ENCODE measurements around the gene FAM180B. TPM values are rescaled to one million over a fixed set of nuclear protein-coding genes. Genes with fewer than 3 reads are reported as not detected.

FAM180B gene
- polyA plus RNA-seq, 1 donor from 2014 or later = not detected

- no peaks in the 10 kb centered on the region for H3F3A ChIP-seq (ENCODE audit: insufficient read depth, low read length, poor library complexity, severe bottlenecking)
- H3K27ac ChIP-seq (ENCODE audit: low read length) = peak overlapping the region; percentile 96
- peaks cover 4% of the 10 kb centered on the region for H3K36me3 ChIP-seq (ENCODE audit: insufficient read depth, low read length)
Observed at GRCh38 chr11:47577460-47578041, 8.9 kb upstream of the FAM180B start.

GRCh38 chr11:47578524-47579494, 7.7 kb upstream of the FAM180B start, which contains the start of the genes KBTBD4 and NDUFS3:
KBTBD4 (minus strand) TSS chr11:47578970; CDS start chr11:47578951, 19 bp downstream.
NDUFS3 (plus strand) TSS chr11:47579074; CDS start chr11:47579092, 18 bp downstream.
- H3K36me3 ChIP-seq (ENCODE audit: insufficient read depth, low read length) = peaks cover 4% of the 10 kb centered on the region

More at GRCh38 chr11:47577460-47578041, 8.9 kb upstream of the FAM180B start:
- Histone ChIP-seq H3K4me3 (ENCODE audit: low read length) (peak overlapping the region; percentile 92), H3K9me3 (ENCODE audit: low read length) (no peaks in the 10 kb centered on the region), H3K4me2 (ENCODE audit: low read length) (peak overlapping the region; percentile 90), H2AFZ (ENCODE audit: low read depth, low read length) (no peak overlapping the region), H3K27me3 (ENCODE audit: insufficient read depth, low read depth, low read length) (no peaks in the 10 kb centered on the region), H3K9ac (ENCODE audit: low read length) (peak overlapping the region; percentile 86), H4K20me1 (ENCODE audit: insufficient read depth) (no peaks in the 10 kb centered on the region), H3K79me2 (replicated peaks; ENCODE audit: insufficient read depth, low read length) (peaks cover 44% of the 10 kb centered on the region), H3K9me2 (ENCODE audit: insufficient read depth, low read length) (no peaks in the 10 kb centered on the region)
- TF ChIP-seq SMC3 (conservative IDR thresholded peaks at IDR 0.05; ENCODE audit: poor library complexity) = no peak

More at GRCh38 chr11:47578524-47579494, 7.7 kb upstream of the FAM180B start, which contains the start of the genes KBTBD4 and NDUFS3:
- H4K20me1 ChIP-seq (ENCODE audit: insufficient read depth) = no peaks in the 10 kb centered on the region
- H3K9me2 ChIP-seq (ENCODE audit: insufficient read depth, low read length) = no peaks in the 10 kb centered on the region
- H3K27me3 ChIP-seq (ENCODE audit: insufficient read depth, low read depth, low read length) = no peaks in the 10 kb centered on the region
- peak; percentile 93 for TF ChIP-seq TAF1 (IDR thresholded peaks at IDR 0.05; ENCODE audit: low read depth)
- TF ChIP-seq MXI1 (conservative IDR thresholded peaks at IDR 0.05; ENCODE audit: poor library complexity, severe bottlenecking) = peak; percentile 89
- no peak for TF ChIP-seq CTCF (IDR thresholded peaks at IDR 0.05; ENCODE audit: poor library complexity, severe bottlenecking)
- peak; percentile 96 for TF ChIP-seq REST (IDR thresholded peaks at IDR 0.05; ENCODE audit: borderline replicate concordance)
- TF ChIP-seq EZH2 (IDR thresholded peaks at IDR 0.05; ENCODE audit: borderline replicate concordance, insufficient read depth, low read length, poor library complexity, severe bottlenecking) = no peak
- TF ChIP-seq POLR2AphosphoS5 (IDR thresholded peaks at IDR 0.05) = peak; percentile 98
- TF ChIP-seq RAD21 (conservative IDR thresholded peaks at IDR 0.05) = peak; percentile 64
- TF ChIP-seq SMC3 (conservative IDR thresholded peaks at IDR 0.05; ENCODE audit: poor library complexity) = peak; percentile 71
- peak; percentile 84 for TF ChIP-seq EP300 (conservative IDR thresholded peaks at IDR 0.05; ENCODE audit: poor library complexity, severe bottlenecking)
- H3K9me3 ChIP-seq (ENCODE audit: low read length) = no peaks in the 10 kb centered on the region
- peak within 1 kb of the TSS; percentile 65 for H2AFZ ChIP-seq (ENCODE audit: low read depth, low read length)
- H3F3A ChIP-seq (ENCODE audit: insufficient read depth, low read length, poor library complexity, severe bottlenecking) = no peaks in the 10 kb centered on the region
- H3K4me3 ChIP-seq (ENCODE audit: low read length) = peak within 1 kb of the TSS; percentile 92
- H3K4me2 ChIP-seq (ENCODE audit: low read length) = peak within 1 kb of the TSS; percentile 98
- peaks cover 44% of the 10 kb centered on the region for H3K79me2 ChIP-seq (replicated peaks; ENCODE audit: insufficient read depth, low read length)
- peak within 1 kb of the TSS; percentile 86 for H3K9ac ChIP-seq (ENCODE audit: low read length)
- H3K27ac ChIP-seq (ENCODE audit: low read length) = peak within 1 kb of the TSS; percentile 96
